Inferior parietal cortex (tissue), 1 donor: Measurements from ENCODE around the gene LUC7L3.
"Not testable (repeated sequence)": the region's sequence is repeated elsewhere in the genome, so short reads cannot be mapped to it uniquely, and the experiment has no call there.

Experiments
- DNase-seq: peaks from one replicate; pipeline ENCODE4 v3.0.0-alpha.2; 2016; ENCODE audit errors: extremely low spot score

The LUC7L3 gene

GRCh38 chr17:50708050-50709000 lies 11.1 kb upstream of the LUC7L3 start:
- DNase-seq, result peak; percentile 65

- not testable (repeated sequence) for DNase-seq
Observed at GRCh38 chr17:50709053-50709452, 10.3 kb upstream of the LUC7L3 start.

GRCh38 chr17:50710025-50710424 lies 9.4 kb upstream of the LUC7L3 start:
- DNase-seq, result no peak

- no peak for DNase-seq
Observed at GRCh38 chr17:50710650-50711049, 8.8 kb upstream of the LUC7L3 start.

- no peak for DNase-seq
Observed at GRCh38 chr17:50712641-50713040, 6.8 kb upstream of the LUC7L3 start.

GRCh38 chr17:50715471-50715870 lies 3.9 kb upstream of the LUC7L3 start:
- no peak for DNase-seq

GRCh38 chr17:50719924-50720794 lies 756 bp downstream of the LUC7L3 start:
- peak; percentile 43 for DNase-seq

GRCh38 chr17:50721194-50722010 lies 2.0 kb downstream of the LUC7L3 start:
- DNase-seq, result no peak

- DNase-seq, result no peak
Observed at GRCh38 chr17:50722746-50723145, 3.3 kb downstream of the LUC7L3 start.

GRCh38 chr17:50724622-50725021 lies 5.2 kb downstream of the LUC7L3 start:
- not testable (repeated sequence) for DNase-seq

- DNase-seq, result no peak
Observed at GRCh38 chr17:50725769-50726655, 6.6 kb downstream of the LUC7L3 start.

GRCh38 chr17:50728112-50728429 lies 8.7 kb downstream of the LUC7L3 start:
- no peak for DNase-seq

- no peak for DNase-seq
Observed at GRCh38 chr17:50728881-50729765, 9.7 kb downstream of the LUC7L3 start.

GRCh38 chr17:50731575-50732460 lies 12.4 kb downstream of the LUC7L3 start:
- DNase-seq, result no peak

GRCh38 chr17:50735287-50735686 lies 15.9 kb downstream of the LUC7L3 start:
- no peak for DNase-seq

- DNase-seq, result no peak
Observed at GRCh38 chr17:50737118-50737698, 17.8 kb downstream of the LUC7L3 start.

- DNase-seq, result no peak
Observed at GRCh38 chr17:50739098-50739497, 19.7 kb downstream of the LUC7L3 start.

- DNase-seq, result no peak
Observed at GRCh38 chr17:50745631-50746030, 26.2 kb downstream of the LUC7L3 start.
